Ishikawa (cell line): ENCODE data around the gene XPO6.

Experiments
- RAD21 ChIP-seq: IDR thresholded peaks from 2 replicates; pipeline ENCODE4 v1.6.1; 2012; ENCODE audit warnings: low read depth
- TCF12 ChIP-seq: IDR thresholded peaks from 2 replicates; pipeline ENCODE4 v1.6.1; 2012; ENCODE audit warnings: low read depth
- TEAD4 ChIP-seq: IDR thresholded peaks from 2 replicates; pipeline ENCODE4 v1.6.1; 2012
- ZBTB7A ChIP-seq: IDR thresholded peaks from 2 replicates; pipeline ENCODE4 v1.6.1; 2012; ENCODE audit warnings: low read depth
- TF ChIP-seq, protein P1 (sequence below): IDR thresholded peaks from 2 replicates; pipeline ENCODE4 v1.6.1; 2012; ENCODE audit warnings: low read depth, mild to moderate bottlenecking

DNA sequence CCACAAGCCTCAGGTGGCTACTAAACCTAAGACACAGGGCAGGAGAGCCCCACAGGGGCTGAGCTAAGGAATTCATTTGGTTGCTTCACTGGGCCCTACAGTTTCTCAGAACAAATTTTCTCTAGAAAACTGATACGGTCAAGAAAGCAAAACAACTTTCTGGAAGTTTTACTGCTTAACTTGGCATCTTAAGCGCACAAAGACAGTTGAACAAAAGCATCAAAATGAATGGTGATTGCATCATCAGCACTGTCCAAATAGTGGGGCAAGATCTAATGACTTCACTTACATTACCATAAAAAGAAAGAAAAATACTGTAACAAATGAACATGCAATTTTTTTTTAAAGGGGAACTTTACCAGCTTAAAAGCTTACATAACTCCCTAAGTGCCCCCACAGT, 47.6 kb downstream of the XPO6 start:
- TF ChIP-seq ZBTB7A: no peak
- no peak for TF ChIP-seq TCF12
- TF ChIP-seq TEAD4: no peak
- TF ChIP-seq, protein P1, sequence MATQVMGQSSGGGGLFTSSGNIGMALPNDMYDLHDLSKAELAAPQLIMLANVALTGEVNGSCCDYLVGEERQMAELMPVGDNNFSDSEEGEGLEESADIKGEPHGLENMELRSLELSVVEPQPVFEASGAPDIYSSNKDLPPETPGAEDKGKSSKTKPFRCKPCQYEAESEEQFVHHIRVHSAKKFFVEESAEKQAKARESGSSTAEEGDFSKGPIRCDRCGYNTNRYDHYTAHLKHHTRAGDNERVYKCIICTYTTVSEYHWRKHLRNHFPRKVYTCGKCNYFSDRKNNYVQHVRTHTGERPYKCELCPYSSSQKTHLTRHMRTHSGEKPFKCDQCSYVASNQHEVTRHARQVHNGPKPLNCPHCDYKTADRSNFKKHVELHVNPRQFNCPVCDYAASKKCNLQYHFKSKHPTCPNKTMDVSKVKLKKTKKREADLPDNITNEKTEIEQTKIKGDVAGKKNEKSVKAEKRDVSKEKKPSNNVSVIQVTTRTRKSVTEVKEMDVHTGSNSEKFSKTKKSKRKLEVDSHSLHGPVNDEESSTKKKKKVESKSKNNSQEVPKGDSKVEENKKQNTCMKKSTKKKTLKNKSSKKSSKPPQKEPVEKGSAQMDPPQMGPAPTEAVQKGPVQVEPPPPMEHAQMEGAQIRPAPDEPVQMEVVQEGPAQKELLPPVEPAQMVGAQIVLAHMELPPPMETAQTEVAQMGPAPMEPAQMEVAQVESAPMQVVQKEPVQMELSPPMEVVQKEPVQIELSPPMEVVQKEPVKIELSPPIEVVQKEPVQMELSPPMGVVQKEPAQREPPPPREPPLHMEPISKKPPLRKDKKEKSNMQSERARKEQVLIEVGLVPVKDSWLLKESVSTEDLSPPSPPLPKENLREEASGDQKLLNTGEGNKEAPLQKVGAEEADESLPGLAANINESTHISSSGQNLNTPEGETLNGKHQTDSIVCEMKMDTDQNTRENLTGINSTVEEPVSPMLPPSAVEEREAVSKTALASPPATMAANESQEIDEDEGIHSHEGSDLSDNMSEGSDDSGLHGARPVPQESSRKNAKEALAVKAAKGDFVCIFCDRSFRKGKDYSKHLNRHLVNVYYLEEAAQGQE: no peak
- TF ChIP-seq RAD21: no peak
